Cardiac fibroblast (primary cell): ENCODE measurements around the gene ATM.
"Not testable (repeated sequence)": the region's sequence is repeated elsewhere in the genome, so short reads cannot be mapped to it uniquely, and the experiment has no call there.

Experiments used
- DNase-seq, 2 donors: peaks; one replicate each; pipeline versions ENCODE4 v3.0.0 to v3.0.0-alpha.2; 2010; ENCODE audit warnings: low read depth in 2 of 2
- H3K4me3 ChIP-seq, 2 donors: replicated peaks in 1 of 2; 1 replicate in 1 of 2; 2 replicates in 1 of 2; pipeline ENCODE4 v1.5.1; 2011; ENCODE audit warnings: low read depth in 2 of 2, low read length in 2 of 2, mild to moderate bottlenecking in 2 of 2, moderate library complexity in 1 of 2
- TF ChIP-seq, protein P1 (sequence below): IDR thresholded peaks from one replicate; pipeline ENCODE4 v1.5.1; 2011; ENCODE audit warnings: low read depth, mild to moderate bottlenecking, low read length, inconsistent platforms

The ATM gene

GRCh38 chr11:108278546-108278945 lies 55.7 kb downstream of the ATM start:
- TF ChIP-seq, protein P1, sequence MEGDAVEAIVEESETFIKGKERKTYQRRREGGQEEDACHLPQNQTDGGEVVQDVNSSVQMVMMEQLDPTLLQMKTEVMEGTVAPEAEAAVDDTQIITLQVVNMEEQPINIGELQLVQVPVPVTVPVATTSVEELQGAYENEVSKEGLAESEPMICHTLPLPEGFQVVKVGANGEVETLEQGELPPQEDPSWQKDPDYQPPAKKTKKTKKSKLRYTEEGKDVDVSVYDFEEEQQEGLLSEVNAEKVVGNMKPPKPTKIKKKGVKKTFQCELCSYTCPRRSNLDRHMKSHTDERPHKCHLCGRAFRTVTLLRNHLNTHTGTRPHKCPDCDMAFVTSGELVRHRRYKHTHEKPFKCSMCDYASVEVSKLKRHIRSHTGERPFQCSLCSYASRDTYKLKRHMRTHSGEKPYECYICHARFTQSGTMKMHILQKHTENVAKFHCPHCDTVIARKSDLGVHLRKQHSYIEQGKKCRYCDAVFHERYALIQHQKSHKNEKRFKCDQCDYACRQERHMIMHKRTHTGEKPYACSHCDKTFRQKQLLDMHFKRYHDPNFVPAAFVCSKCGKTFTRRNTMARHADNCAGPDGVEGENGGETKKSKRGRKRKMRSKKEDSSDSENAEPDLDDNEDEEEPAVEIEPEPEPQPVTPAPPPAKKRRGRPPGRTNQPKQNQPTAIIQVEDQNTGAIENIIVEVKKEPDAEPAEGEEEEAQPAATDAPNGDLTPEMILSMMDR: no peak
- DNase-seq: peak in 1 of 2 donors; percentile 19
- no peak overlapping the region for H3K4me3 ChIP-seq

- TF ChIP-seq, protein P1: no peak
- H3K4me3 ChIP-seq: no peak overlapping the region
- DNase-seq: no peak
These were observed 56.1 kb downstream of the ATM start for GRCh38 chr11:108278954-108279353.

- DNase-seq: no peak
- no peak overlapping the region for H3K4me3 ChIP-seq
- TF ChIP-seq, protein P1: no peak
These were observed 63.5 kb downstream of the ATM start for GRCh38 chr11:108286370-108286769.

GRCh38 chr11:108286956-108287355 lies 64.1 kb downstream of the ATM start:
- H3K4me3 ChIP-seq: no peak overlapping the region
- no peak for DNase-seq
- TF ChIP-seq, protein P1: no peak

GRCh38 chr11:108289066-108289465 lies 66.2 kb downstream of the ATM start:
- DNase-seq: not testable (repeated sequence)

GRCh38 chr11:108289699-108290098 lies 66.8 kb downstream of the ATM start:
- no peak for DNase-seq
- TF ChIP-seq, protein P1: no peak
- no peak overlapping the region for H3K4me3 ChIP-seq

More at GRCh38 chr11:108289066-108289465, 66.2 kb downstream of the ATM start:
- not testable (repeated sequence) for H3K4me3 ChIP-seq

- H3K4me3 ChIP-seq: no peak overlapping the region
- TF ChIP-seq, protein P1: no peak
- no peak for DNase-seq
These were observed 70.4 kb downstream of the ATM start for GRCh38 chr11:108293229-108293628.
